GM23338 (cell line): ENCODE measurements around the gene POLR3G. TPM values are rescaled to one million over a fixed set of nuclear protein-coding genes. Genes with fewer than 3 reads are reported as not detected.

Experiments used
- ATAC-seq: fragments of 200-7000 bp; cut with Tn5 transposase; 3 replicates; pipeline ENCODE4 v1.9.1; 2020
- DNase-seq: peaks from one replicate; pipeline ENCODE4 v3.0.0-alpha.2; 2015; ENCODE audit warnings: low spot score
- H2AFZ ChIP-seq: fragments of 200-600 bp; sonication (generic); 2 replicates; pipeline ENCODE4 v1.8.0; 2016; ENCODE audit warnings: antibody characterized with exemption, mild to moderate bottlenecking, moderate library complexity
- H3F3A ChIP-seq: fragments of 200-600 bp; sonication (generic); replicated peaks from 2 replicates; pipeline ENCODE4 v1.8.0; 2017; ENCODE audit warnings: antibody characterized with exemption, mixed run types, low read depth
- H3K27ac ChIP-seq: fragments of 200-600 bp; sonication (generic); 2 replicates; pipeline ENCODE4 v1.6.1; 2016; ENCODE audit warnings: low read depth
- H3K27me3 ChIP-seq: fragments of 200-600 bp; sonication (generic); 2 replicates; pipeline ENCODE4 v1.8.0; 2016; ENCODE audit warnings: mild to moderate bottlenecking, mixed run types, moderate library complexity; ENCODE audit not compliant: insufficient read depth
- H3K36me3 ChIP-seq: fragments of 200-600 bp; sonication (generic); 2 replicates; pipeline ENCODE4 v1.8.0; 2016; ENCODE audit warnings: mild to moderate bottlenecking; ENCODE audit not compliant: insufficient read depth
- H3K4me1 ChIP-seq: fragments of 200-600 bp; sonication (generic); 2 replicates; pipeline ENCODE4 v1.8.0; 2016; ENCODE audit warnings: mild to moderate bottlenecking, moderate library complexity; ENCODE audit not compliant: insufficient read depth
- H3K4me2 ChIP-seq: fragments of 200-600 bp; sonication (generic); 2 replicates; pipeline ENCODE4 v1.7.1; 2017; ENCODE audit warnings: mixed run types
- H3K4me3 ChIP-seq: fragments of 200-600 bp; sonication (generic); 2 replicates; pipeline ENCODE4 v1.6.1; 2016; ENCODE audit warnings: mixed run types
- H3K79me2 ChIP-seq: fragments of 200-600 bp; sonication (generic); replicated peaks from 2 replicates; pipeline ENCODE4 v1.8.0; 2017; ENCODE audit warnings: mild to moderate bottlenecking; ENCODE audit not compliant: insufficient read depth
- H3K9me2 ChIP-seq: fragments of 200-600 bp; sonication (generic); 2 replicates; pipeline ENCODE4 v1.8.0; 2017; ENCODE audit not compliant: insufficient read depth
- H4K20me1 ChIP-seq: fragments of 200-600 bp; sonication (generic); replicated peaks from 2 replicates; pipeline ENCODE4 v1.8.0; 2017; ENCODE audit warnings: mild to moderate bottlenecking; ENCODE audit not compliant: insufficient read depth
- H3K27ac Mint-ChIP-seq: 2 replicates; pipeline ENCODE4 v1.8.0; 2020; ENCODE audit warnings: inconsistent platforms, mild to moderate bottlenecking, moderate library complexity, mixed read lengths
- H3K27me3 Mint-ChIP-seq: 3 replicates; pipeline ENCODE4 v1.8.0; 2022; ENCODE audit warnings: low read depth, mild to moderate bottlenecking, moderate library complexity, mixed read lengths, inconsistent platforms; ENCODE audit not compliant: insufficient read depth, poor library complexity
- H3K36me3 Mint-ChIP-seq: 3 replicates; pipeline ENCODE4 v1.8.0; 2021; ENCODE audit warnings: low read depth, mild to moderate bottlenecking, inconsistent platforms, moderate library complexity, mixed read lengths
- H3K4me1 Mint-ChIP-seq: 3 replicates; pipeline ENCODE4 v1.8.0; 2020; ENCODE audit warnings: mild to moderate bottlenecking, inconsistent platforms, mixed read lengths
- H3K4me3 Mint-ChIP-seq: 3 replicates; pipeline ENCODE4 v1.8.0; 2021; ENCODE audit warnings: moderate library complexity, mild to moderate bottlenecking, inconsistent platforms, mixed read lengths
- H3K9me3 Mint-ChIP-seq: 3 replicates; pipeline ENCODE4 v1.8.0; 2020; ENCODE audit warnings: moderate library complexity, mild to moderate bottlenecking, inconsistent platforms, mixed read lengths
- CREB1 ChIP-seq: fragments of 250-450 bp; sonication (Bioruptor Pico); IDR thresholded peaks from 2 replicates; pipeline ENCODE4 v1.5.0; 2020; ENCODE audit warnings: low read depth, mild to moderate bottlenecking, moderate library complexity
- EZH2 ChIP-seq: fragments of 200-600 bp; sonication (generic); IDR thresholded peaks from one replicate; pipeline ENCODE4 v1.8.0; 2017; ENCODE audit warnings: antibody characterized with exemption, mild to moderate bottlenecking, low read depth; ENCODE audit not compliant: unreplicated experiment
- EZH2phosphoT487 ChIP-seq: fragments of 200-600 bp; sonication (generic); IDR thresholded peaks from one replicate; pipeline ENCODE4 v1.8.1; 2018; ENCODE audit warnings: antibody characterized with exemption; ENCODE audit not compliant: unreplicated experiment
- JUNB ChIP-seq: IDR thresholded peaks from one replicate; pipeline ENCODE4 v1.6.1; 2016; ENCODE audit warnings: antibody characterized with exemption; ENCODE audit not compliant: unreplicated experiment
- NANOG ChIP-seq: IDR thresholded peaks from 2 replicates; pipeline ENCODE4 v1.6.1; 2016; ENCODE audit warnings: antibody characterized with exemption, borderline replicate concordance
- POLR2AphosphoS5 ChIP-seq: IDR thresholded peaks from 2 replicates; pipeline ENCODE4 v1.6.1; 2016; ENCODE audit warnings: antibody characterized with exemption, low read depth
- STAT1 ChIP-seq: IDR thresholded peaks from one replicate; pipeline ENCODE4 v1.6.1; 2016; ENCODE audit warnings: antibody characterized with exemption; ENCODE audit not compliant: unreplicated experiment
- ZNF114 ChIP-seq: fragments of 250-450 bp; sonication (Bioruptor Pico); IDR thresholded peaks from 2 replicates; pipeline ENCODE4 v1.5.0; 2020; ENCODE audit warnings: mild to moderate bottlenecking, moderate library complexity
- ZNF331 ChIP-seq: fragments of 250-450 bp; sonication (Bioruptor Pico); IDR thresholded peaks from 2 replicates; pipeline ENCODE4 v1.5.0; 2020; ENCODE audit warnings: low read depth, mild to moderate bottlenecking, moderate library complexity
- polyA plus RNA-seq: library from polyadenylated mRNA; unstranded; fragments of >200 nt; fragmentation: Nextera tagmentation; extraction: Ambion mirVana; gene quantifications from 2 replicates; pipeline ENCODE4 v1.2.1, GENCODE V29; 2016
- total RNA-seq: library from RNA; depleted of rRNA; stranded (reverse); fragments of >200 nt; shearing (Covaris generic); gene quantifications from 2 replicates; pipeline ENCODE4 v1.2.3, GENCODE V29; 2014
- TF ChIP-seq, protein P1 (sequence below): fragments of 250-450 bp; sonication (Bioruptor Pico); IDR thresholded peaks from 2 replicates; pipeline ENCODE4 v1.5.0; 2020; ENCODE audit warnings: mild to moderate bottlenecking, moderate library complexity
- TF ChIP-seq, protein P2 (sequence below), 2 experiments: fragments of 200-600 bp in 1 of 2; sonication (generic) in 1 of 2; conservative IDR thresholded peaks; 2 replicates each; pipeline versions ENCODE4 v1.5.1 to v1.6.1; 2016 to 2017; ENCODE audit warnings: antibody characterized with exemption in 2 of 2, low read depth in 2 of 2, mild to moderate bottlenecking in 2 of 2, moderate library complexity in 1 of 2
- TF ChIP-seq, protein P3 (sequence below): IDR thresholded peaks from 2 replicates; pipeline ENCODE4 v1.6.1; 2016; ENCODE audit warnings: antibody characterized with exemption
- TF ChIP-seq, protein P4 (sequence below): IDR thresholded peaks from one replicate; pipeline ENCODE4 v1.6.1; 2018; ENCODE audit warnings: antibody characterized with exemption; ENCODE audit not compliant: unreplicated experiment

Gene POLR3G
- total and polyA plus RNA-seq, 2 experiments from 2014 or later: 147 to 376 TPM

DNA sequence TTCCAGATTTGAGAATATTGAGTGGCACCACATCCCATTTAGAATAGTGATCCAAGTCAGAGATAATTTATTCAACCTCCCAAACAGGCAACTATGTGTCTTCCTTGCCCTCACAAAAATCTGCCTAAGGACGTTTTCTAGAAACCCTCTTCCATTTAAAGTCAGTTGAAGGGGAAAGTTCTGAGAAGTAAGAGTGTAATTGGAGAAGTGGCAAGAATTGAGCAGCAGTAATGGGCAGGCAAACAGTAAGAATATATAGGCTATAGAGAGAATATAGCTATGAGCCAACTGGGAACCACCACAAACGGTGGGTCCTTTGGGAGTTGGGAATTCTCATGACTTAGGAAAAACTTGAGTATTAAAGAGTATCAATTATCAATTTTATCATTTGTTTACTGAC, 34.0 kb upstream of the POLR3G start:
- H4K20me1 ChIP-seq: no peaks in the 10 kb centered on the region
- no peak for ATAC-seq
- Mint-ChIP-seq H3K4me1 (peaks cover 9% of the 10 kb centered on the region), H3K4me3 (no peak overlapping the region), H3K36me3 (no peaks in the 10 kb centered on the region), H3K27me3 (peaks cover 1% of the 10 kb centered on the region), H3K9me3 (no peaks in the 10 kb centered on the region), H3K27ac (no peak overlapping the region)
- no peaks in the 10 kb centered on the region for H3K79me2 ChIP-seq
- no peak overlapping the region for H3K4me3 ChIP-seq
- DNase-seq: no peak
- H3K9me2 ChIP-seq: no peaks in the 10 kb centered on the region
- no peak overlapping the region for H3K4me2 ChIP-seq
- H3K27ac ChIP-seq: no peak overlapping the region
- H3F3A ChIP-seq: no peaks in the 10 kb centered on the region
- TF ChIP-seq EZH2 (no peak), EZH2phosphoT487 (no peak), NANOG (no peak), ZNF331 (no peak), STAT1 (no peak), CREB1 (CRISPR knock-in tag) (no peak), POLR2AphosphoS5 (no peak), ZNF114 (CRISPR knock-in tag) (no peak), JUNB (no peak)
- TF ChIP-seq, protein P1, sequence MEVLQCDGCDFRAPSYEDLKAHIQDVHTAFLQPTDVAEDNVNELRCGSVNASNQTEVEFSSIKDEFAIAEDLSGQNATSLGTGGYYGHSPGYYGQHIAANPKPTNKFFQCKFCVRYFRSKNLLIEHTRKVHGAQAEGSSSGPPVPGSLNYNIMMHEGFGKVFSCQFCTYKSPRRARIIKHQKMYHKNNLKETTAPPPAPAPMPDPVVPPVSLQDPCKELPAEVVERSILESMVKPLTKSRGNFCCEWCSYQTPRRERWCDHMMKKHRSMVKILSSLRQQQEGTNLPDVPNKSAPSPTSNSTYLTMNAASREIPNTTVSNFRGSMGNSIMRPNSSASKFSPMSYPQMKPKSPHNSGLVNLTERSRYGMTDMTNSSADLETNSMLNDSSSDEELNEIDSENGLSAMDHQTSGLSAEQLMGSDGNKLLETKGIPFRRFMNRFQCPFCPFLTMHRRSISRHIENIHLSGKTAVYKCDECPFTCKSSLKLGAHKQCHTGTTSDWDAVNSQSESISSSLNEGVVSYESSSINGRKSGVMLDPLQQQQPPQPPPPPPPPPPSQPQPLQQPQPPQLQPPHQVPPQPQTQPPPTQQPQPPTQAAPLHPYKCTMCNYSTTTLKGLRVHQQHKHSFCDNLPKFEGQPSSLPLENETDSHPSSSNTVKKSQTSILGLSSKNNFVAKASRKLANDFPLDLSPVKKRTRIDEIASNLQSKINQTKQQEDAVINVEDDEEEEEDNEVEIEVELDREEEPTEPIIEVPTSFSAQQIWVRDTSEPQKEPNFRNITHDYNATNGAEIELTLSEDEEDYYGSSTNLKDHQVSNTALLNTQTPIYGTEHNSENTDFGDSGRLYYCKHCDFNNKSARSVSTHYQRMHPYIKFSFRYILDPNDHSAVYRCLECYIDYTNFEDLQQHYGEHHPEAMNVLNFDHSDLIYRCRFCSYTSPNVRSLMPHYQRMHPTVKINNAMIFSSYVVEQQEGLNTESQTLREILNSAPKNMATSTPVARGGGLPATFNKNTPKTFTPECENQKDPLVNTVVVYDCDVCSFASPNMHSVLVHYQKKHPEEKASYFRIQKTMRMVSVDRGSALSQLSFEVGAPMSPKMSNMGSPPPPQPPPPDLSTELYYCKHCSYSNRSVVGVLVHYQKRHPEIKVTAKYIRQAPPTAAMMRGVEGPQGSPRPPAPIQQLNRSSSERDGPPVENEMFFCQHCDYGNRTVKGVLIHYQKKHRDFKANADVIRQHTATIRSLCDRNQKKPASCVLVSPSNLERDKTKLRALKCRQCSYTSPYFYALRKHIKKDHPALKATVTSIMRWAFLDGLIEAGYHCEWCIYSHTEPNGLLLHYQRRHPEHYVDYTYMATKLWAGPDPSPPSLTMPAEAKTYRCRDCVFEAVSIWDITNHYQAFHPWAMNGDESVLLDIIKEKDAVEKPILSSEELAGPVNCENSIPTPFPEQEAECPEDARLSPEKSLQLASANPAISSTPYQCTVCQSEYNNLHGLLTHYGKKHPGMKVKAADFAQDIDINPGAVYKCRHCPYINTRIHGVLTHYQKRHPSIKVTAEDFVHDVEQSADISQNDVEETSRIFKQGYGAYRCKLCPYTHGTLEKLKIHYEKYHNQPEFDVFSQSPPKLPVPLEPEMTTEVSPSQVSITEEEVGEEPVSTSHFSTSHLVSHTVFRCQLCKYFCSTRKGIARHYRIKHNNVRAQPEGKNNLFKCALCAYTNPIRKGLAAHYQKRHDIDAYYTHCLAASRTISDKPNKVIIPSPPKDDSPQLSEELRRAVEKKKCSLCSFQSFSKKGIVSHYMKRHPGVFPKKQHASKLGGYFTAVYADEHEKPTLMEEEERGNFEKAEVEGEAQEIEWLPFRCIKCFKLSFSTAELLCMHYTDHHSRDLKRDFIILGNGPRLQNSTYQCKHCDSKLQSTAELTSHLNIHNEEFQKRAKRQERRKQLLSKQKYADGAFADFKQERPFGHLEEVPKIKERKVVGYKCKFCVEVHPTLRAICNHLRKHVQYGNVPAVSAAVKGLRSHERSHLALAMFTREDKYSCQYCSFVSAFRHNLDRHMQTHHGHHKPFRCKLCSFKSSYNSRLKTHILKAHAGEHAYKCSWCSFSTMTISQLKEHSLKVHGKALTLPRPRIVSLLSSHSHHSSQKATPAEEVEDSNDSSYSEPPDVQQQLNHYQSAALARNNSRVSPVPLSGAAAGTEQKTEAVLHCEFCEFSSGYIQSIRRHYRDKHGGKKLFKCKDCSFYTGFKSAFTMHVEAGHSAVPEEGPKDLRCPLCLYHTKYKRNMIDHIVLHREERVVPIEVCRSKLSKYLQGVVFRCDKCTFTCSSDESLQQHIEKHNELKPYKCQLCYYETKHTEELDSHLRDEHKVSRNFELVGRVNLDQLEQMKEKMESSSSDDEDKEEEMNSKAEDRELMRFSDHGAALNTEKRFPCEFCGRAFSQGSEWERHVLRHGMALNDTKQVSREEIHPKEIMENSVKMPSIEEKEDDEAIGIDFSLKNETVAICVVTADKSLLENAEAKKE (CRISPR knock-in tag): no peak
- TF ChIP-seq, protein P2, sequence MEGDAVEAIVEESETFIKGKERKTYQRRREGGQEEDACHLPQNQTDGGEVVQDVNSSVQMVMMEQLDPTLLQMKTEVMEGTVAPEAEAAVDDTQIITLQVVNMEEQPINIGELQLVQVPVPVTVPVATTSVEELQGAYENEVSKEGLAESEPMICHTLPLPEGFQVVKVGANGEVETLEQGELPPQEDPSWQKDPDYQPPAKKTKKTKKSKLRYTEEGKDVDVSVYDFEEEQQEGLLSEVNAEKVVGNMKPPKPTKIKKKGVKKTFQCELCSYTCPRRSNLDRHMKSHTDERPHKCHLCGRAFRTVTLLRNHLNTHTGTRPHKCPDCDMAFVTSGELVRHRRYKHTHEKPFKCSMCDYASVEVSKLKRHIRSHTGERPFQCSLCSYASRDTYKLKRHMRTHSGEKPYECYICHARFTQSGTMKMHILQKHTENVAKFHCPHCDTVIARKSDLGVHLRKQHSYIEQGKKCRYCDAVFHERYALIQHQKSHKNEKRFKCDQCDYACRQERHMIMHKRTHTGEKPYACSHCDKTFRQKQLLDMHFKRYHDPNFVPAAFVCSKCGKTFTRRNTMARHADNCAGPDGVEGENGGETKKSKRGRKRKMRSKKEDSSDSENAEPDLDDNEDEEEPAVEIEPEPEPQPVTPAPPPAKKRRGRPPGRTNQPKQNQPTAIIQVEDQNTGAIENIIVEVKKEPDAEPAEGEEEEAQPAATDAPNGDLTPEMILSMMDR (conservative IDR thresholded peaks at IDR 0.05; ENCODE audit: low read depth in 2 of 2): no peak
- TF ChIP-seq, protein P3, sequence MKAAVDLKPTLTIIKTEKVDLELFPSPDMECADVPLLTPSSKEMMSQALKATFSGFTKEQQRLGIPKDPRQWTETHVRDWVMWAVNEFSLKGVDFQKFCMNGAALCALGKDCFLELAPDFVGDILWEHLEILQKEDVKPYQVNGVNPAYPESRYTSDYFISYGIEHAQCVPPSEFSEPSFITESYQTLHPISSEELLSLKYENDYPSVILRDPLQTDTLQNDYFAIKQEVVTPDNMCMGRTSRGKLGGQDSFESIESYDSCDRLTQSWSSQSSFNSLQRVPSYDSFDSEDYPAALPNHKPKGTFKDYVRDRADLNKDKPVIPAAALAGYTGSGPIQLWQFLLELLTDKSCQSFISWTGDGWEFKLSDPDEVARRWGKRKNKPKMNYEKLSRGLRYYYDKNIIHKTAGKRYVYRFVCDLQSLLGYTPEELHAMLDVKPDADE: no peak
- TF ChIP-seq, protein P4, sequence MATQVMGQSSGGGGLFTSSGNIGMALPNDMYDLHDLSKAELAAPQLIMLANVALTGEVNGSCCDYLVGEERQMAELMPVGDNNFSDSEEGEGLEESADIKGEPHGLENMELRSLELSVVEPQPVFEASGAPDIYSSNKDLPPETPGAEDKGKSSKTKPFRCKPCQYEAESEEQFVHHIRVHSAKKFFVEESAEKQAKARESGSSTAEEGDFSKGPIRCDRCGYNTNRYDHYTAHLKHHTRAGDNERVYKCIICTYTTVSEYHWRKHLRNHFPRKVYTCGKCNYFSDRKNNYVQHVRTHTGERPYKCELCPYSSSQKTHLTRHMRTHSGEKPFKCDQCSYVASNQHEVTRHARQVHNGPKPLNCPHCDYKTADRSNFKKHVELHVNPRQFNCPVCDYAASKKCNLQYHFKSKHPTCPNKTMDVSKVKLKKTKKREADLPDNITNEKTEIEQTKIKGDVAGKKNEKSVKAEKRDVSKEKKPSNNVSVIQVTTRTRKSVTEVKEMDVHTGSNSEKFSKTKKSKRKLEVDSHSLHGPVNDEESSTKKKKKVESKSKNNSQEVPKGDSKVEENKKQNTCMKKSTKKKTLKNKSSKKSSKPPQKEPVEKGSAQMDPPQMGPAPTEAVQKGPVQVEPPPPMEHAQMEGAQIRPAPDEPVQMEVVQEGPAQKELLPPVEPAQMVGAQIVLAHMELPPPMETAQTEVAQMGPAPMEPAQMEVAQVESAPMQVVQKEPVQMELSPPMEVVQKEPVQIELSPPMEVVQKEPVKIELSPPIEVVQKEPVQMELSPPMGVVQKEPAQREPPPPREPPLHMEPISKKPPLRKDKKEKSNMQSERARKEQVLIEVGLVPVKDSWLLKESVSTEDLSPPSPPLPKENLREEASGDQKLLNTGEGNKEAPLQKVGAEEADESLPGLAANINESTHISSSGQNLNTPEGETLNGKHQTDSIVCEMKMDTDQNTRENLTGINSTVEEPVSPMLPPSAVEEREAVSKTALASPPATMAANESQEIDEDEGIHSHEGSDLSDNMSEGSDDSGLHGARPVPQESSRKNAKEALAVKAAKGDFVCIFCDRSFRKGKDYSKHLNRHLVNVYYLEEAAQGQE: no peak
- no peaks in the 10 kb centered on the region for H3K36me3 ChIP-seq
- 0 out of 2 replicates have a peak, but pooled peaks cover 5% of the 10 kb centered on the region for H3K4me1 ChIP-seq
- H2AFZ ChIP-seq: peak overlapping the region; percentile 11
- H3K27me3 ChIP-seq: no peaks in the 10 kb centered on the region
